Activated naive CD8-positive, alpha-beta T cell treated with anti-CD3 and anti-CD28 coated beads, Interleukin-2, amount 50 U/mL, for 24 hours (primary cell): Measurements from ENCODE around the gene KCNB1.
"Not testable (repeated sequence)": the region's sequence is repeated elsewhere in the genome, so short reads cannot be mapped to it uniquely, and the experiment has no call there.

Experiments
- ATAC-seq: fragments of 150-1000 bp; cut with Tn5 transposase; one replicate; pipeline ENCODE4 v1.10.0; 2021
- DNase-seq: peaks from one replicate; pipeline ENCODE4 v3.0.0; 2021
- H3K27ac Mint-ChIP-seq: one replicate; pipeline ENCODE4 v1.8.0; 2021; ENCODE audit warnings: mild to moderate bottlenecking, mixed read lengths
- H3K27me3 Mint-ChIP-seq: one replicate; pipeline ENCODE4 v1.8.0; 2021; ENCODE audit warnings: mixed read lengths
- H3K36me3 Mint-ChIP-seq: one replicate; pipeline ENCODE4 v1.8.0; 2021; ENCODE audit warnings: low read depth, mixed read lengths
- H3K4me1 Mint-ChIP-seq: one replicate; pipeline ENCODE4 v1.8.0; 2021; ENCODE audit warnings: mixed read lengths
- H3K4me3 Mint-ChIP-seq: one replicate; pipeline ENCODE4 v1.8.0; 2021; ENCODE audit warnings: mild to moderate bottlenecking, moderate library complexity, mixed read lengths
- H3K9me3 Mint-ChIP-seq: one replicate; pipeline ENCODE4 v1.8.0; 2021; ENCODE audit warnings: mixed read lengths

The KCNB1 gene

DNA sequence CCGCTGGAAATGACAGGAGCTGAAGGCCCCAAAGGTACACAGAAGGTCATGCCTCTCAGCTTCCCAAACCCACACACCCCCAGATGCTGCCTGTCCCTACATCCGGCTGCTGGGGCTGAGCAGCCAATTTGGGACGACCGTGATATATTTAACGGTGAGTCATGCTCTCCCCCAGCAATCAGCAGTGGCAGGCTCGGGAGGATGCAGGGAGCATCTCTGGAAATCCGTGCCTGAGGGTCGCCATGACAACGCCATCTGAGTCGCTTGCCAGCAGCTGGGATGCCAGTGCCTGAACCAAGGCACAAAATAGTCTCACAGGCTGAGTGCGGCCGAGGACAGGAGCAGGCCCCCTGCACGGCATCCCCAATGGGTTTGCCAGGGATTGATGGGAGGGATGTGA, 57.9 kb downstream of the KCNB1 start:
- H3K4me3 Mint-ChIP-seq, result no peak overlapping the region
- no peak for DNase-seq
- H3K4me1 Mint-ChIP-seq, result no peaks in the 10 kb centered on the region
- no peaks in the 10 kb centered on the region for H3K36me3 Mint-ChIP-seq
- no peaks in the 10 kb centered on the region for H3K9me3 Mint-ChIP-seq
- H3K27me3 Mint-ChIP-seq, result peaks cover 19% of the 10 kb centered on the region
- no peak for ATAC-seq
- H3K27ac Mint-ChIP-seq, result no peak overlapping the region

- no peaks in the 10 kb centered on the region for H3K9me3 Mint-ChIP-seq
- no peak overlapping the region for H3K4me3 Mint-ChIP-seq
- no peak overlapping the region for H3K27ac Mint-ChIP-seq
- no peak for DNase-seq
- no peaks in the 10 kb centered on the region for H3K36me3 Mint-ChIP-seq
- peaks cover 9% of the 10 kb centered on the region for H3K27me3 Mint-ChIP-seq
- no peak for ATAC-seq
- H3K4me1 Mint-ChIP-seq, result no peaks in the 10 kb centered on the region
Measured at GRCh38 chr20:49422161-49422560, 60.3 kb downstream of the KCNB1 start.

GRCh38 chr20:49420811-49421295, 61.6 kb downstream of the KCNB1 start:
- Mint-ChIP-seq H3K9me3 (no peaks in the 10 kb centered on the region), H3K4me3 (no peak overlapping the region), H3K27me3 (peaks cover 9% of the 10 kb centered on the region), H3K36me3 (no peaks in the 10 kb centered on the region), H3K4me1 (no peaks in the 10 kb centered on the region), H3K27ac (no peak overlapping the region)
- DNase-seq, result no peak
- no peak for ATAC-seq

GRCh38 chr20:49420292-49420691, 62.2 kb downstream of the KCNB1 start:
- Mint-ChIP-seq H3K27ac (no peak overlapping the region), H3K9me3 (no peaks in the 10 kb centered on the region), H3K36me3 (no peaks in the 10 kb centered on the region), H3K4me1 (no peaks in the 10 kb centered on the region), H3K27me3 (peaks cover 8% of the 10 kb centered on the region), H3K4me3 (no peak overlapping the region)
- DNase-seq (no peak), ATAC-seq (no peak)

DNA sequence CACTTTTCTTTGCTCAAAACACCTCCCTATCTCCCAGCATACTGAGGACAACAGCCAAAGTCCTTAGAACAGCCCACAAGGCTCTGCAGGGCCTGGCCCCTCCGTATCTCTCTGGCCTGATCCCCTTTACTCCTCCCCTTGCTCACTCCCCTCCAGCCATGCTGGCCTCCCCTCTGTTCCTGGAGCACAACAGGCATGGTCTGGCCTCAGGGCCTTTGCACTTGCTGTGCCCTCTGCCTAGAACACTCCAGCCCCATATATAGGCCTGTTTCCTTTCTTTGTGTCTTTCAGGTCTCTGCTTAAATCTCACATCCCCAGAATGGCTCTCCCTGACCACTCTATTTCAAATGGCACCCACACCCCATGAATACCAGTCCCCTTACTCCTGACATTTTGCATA, 62.7 kb downstream of the KCNB1 start:
- H3K27me3 Mint-ChIP-seq, result peaks cover 4% of the 10 kb centered on the region
- DNase-seq, result no peak
- no peaks in the 10 kb centered on the region for H3K4me1 Mint-ChIP-seq
- H3K36me3 Mint-ChIP-seq, result no peaks in the 10 kb centered on the region
- no peak overlapping the region for H3K27ac Mint-ChIP-seq
- ATAC-seq, result no peak
- no peak overlapping the region for H3K4me3 Mint-ChIP-seq
- H3K9me3 Mint-ChIP-seq, result no peaks in the 10 kb centered on the region

DNA sequence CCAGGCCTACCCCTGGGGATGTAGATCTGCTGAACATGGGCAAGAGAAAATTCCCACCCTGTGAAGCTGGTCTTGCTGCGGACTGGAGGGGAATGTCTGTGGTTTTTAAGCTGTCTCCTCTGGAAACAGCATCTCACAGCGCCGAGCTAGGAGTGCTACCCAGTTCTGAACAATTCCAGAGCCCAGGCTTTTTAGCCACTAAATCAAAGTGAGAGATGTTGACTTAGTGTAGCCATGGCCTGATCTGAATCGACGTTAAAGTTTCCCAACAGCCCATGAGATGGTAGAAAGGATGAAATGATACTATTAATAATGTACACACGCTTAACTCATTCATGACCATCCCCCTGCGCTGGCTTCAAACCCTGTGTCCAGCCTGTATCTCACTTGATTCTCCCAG, 63.7 kb downstream of the KCNB1 start:
- DNase-seq (no peak), ATAC-seq (no peak)
- Mint-ChIP-seq H3K36me3 (no peaks in the 10 kb centered on the region), H3K27me3 (peaks cover 7% of the 10 kb centered on the region), H3K27ac (no peak overlapping the region), H3K4me1 (no peaks in the 10 kb centered on the region), H3K4me3 (no peak overlapping the region), H3K9me3 (no peaks in the 10 kb centered on the region)

GRCh38 chr20:49417843-49418555, 64.5 kb downstream of the KCNB1 start:
- Mint-ChIP-seq H3K27me3 (peaks cover 11% of the 10 kb centered on the region), H3K9me3 (no peaks in the 10 kb centered on the region), H3K4me3 (no peak overlapping the region), H3K36me3 (no peaks in the 10 kb centered on the region), H3K27ac (no peak overlapping the region), H3K4me1 (no peaks in the 10 kb centered on the region)
- ATAC-seq (no peak), DNase-seq (no peak)

DNA sequence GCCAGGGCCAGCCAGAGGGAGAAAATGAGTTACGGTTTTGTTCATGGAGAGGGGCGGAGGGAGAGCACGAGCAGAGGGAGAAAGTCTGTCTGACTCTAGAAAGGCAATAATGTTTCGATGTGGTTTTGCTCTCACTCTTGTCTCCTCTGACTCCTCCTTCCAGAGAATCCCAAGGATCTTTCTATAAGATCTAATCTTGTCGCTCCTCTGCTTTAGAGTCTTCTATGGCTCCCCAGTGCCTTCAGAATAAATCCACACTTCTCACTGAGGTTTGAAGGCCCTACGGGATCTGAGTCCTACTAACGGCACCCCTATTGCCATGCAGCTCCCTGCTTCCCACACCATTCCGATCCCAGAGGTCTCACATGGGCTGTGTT, 66.8 kb downstream of the KCNB1 start:
- Mint-ChIP-seq H3K36me3 (no peaks in the 10 kb centered on the region), H3K4me3 (no peak overlapping the region), H3K27ac (no peak overlapping the region), H3K9me3 (no peaks in the 10 kb centered on the region), H3K27me3 (peaks cover 12% of the 10 kb centered on the region), H3K4me1 (no peaks in the 10 kb centered on the region)
- ATAC-seq (no peak), DNase-seq (no peak)

- no peaks in the 10 kb centered on the region for H3K9me3 Mint-ChIP-seq
- no peak overlapping the region for H3K27ac Mint-ChIP-seq
- H3K27me3 Mint-ChIP-seq, result peaks cover 12% of the 10 kb centered on the region
- ATAC-seq (no peak), DNase-seq (no peak)
- no peak overlapping the region for H3K4me3 Mint-ChIP-seq
- no peaks in the 10 kb centered on the region for H3K36me3 Mint-ChIP-seq
- no peaks in the 10 kb centered on the region for H3K4me1 Mint-ChIP-seq
Measured at GRCh38 chr20:49415005-49415667, 67.3 kb downstream of the KCNB1 start.

- Mint-ChIP-seq H3K4me3 (no peak overlapping the region), H3K27ac (no peak overlapping the region), H3K36me3 (no peaks in the 10 kb centered on the region), H3K9me3 (no peaks in the 10 kb centered on the region), H3K4me1 (no peaks in the 10 kb centered on the region), H3K27me3 (peaks cover 12% of the 10 kb centered on the region)
- ATAC-seq, result no peak
- no peak for DNase-seq
Measured at GRCh38 chr20:49413677-49414076, 68.8 kb downstream of the KCNB1 start.

DNA sequence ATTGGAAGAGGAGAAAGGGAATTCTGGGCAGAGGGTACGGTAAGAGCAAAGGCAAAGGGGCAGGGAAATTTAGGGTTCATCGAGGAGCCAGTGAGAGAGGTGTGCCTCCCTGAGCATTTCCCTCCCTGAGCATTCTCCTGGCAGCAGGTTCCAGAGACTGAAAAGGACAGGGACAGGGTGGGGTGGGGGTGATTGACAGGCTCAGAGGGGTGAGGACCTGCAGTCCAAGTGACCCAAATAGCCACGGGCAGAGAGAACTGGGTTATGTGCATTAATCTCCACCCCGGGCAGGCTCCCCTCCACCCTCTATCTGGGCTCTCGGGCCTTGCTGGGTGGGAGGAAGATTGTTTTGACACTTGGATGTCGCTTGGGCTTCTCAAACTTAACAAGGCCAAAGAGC, 69.5 kb downstream of the KCNB1 start:
- Mint-ChIP-seq H3K36me3 (no peaks in the 10 kb centered on the region), H3K4me1 (no peaks in the 10 kb centered on the region), H3K9me3 (no peaks in the 10 kb centered on the region), H3K4me3 (no peak overlapping the region), H3K27ac (no peak overlapping the region), H3K27me3 (peaks cover 12% of the 10 kb centered on the region)
- ATAC-seq (no peak), DNase-seq (no peak)

DNA sequence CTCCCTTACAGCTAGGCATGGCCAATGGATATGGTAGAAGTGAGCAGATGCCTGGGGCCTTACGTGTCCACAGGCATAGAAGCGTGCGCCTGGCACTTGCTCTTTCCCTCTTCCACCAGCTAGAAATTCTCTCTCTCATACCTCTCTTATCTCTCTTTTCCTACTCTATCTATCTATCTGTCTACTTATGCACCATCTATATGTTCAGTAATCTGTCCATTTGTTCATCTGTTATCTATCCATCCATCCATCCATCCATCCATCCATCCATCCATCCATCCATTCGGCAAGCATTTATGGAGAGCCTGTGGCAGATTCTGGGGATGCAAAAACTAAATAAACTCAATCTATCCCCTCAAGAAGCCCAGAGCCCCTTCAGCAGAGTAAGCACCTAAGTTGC, 70.2 kb downstream of the KCNB1 start:
- Mint-ChIP-seq H3K4me3 (no peak overlapping the region), H3K27me3 (peaks cover 12% of the 10 kb centered on the region), H3K27ac (no peak overlapping the region), H3K36me3 (no peaks in the 10 kb centered on the region), H3K4me1 (no peaks in the 10 kb centered on the region), H3K9me3 (no peaks in the 10 kb centered on the region)
- DNase-seq (no peak), ATAC-seq (no peak)

GRCh38 chr20:49411221-49411925, 71.1 kb downstream of the KCNB1 start:
- no peaks in the 10 kb centered on the region for H3K36me3 Mint-ChIP-seq
- no peak overlapping the region for H3K4me3 Mint-ChIP-seq
- H3K4me1 Mint-ChIP-seq, result no peaks in the 10 kb centered on the region
- H3K27ac Mint-ChIP-seq, result no peak overlapping the region
- DNase-seq (no peak), ATAC-seq (no peak)
- H3K9me3 Mint-ChIP-seq, result no peaks in the 10 kb centered on the region
- peaks cover 14% of the 10 kb centered on the region for H3K27me3 Mint-ChIP-seq

GRCh38 chr20:49409975-49410621, 72.4 kb downstream of the KCNB1 start:
- not testable (repeated sequence) for H3K4me3 Mint-ChIP-seq, H3K9me3 Mint-ChIP-seq, H3K27ac Mint-ChIP-seq, H3K4me1 Mint-ChIP-seq, DNase-seq, ATAC-seq, H3K36me3 Mint-ChIP-seq
- H3K27me3 Mint-ChIP-seq, result peaks cover 19% of the 10 kb centered on the region
